HEK293 (cell line): ENCODE results near the gene ARPP19.

ENCODE experiments used
- CTCF ChIP-seq: fragments of 450-650 bp; formaldehyde crosslinking; IDR thresholded peaks from 2 replicates; pipeline ENCODE4 v1.5.1; 2016; ENCODE audit warnings: missing biosample characterization, missing genetic modification characterization
- KLF7 ChIP-seq: fragments of 450-650 bp; formaldehyde crosslinking; IDR thresholded peaks from 2 replicates; pipeline ENCODE4 v1.5.1; 2016; ENCODE audit warnings: missing biosample characterization, missing genetic modification characterization, borderline replicate concordance
- PBX3 ChIP-seq: sonication (generic); formaldehyde crosslinking; IDR thresholded peaks from 2 replicates; pipeline ENCODE4 v1.8.1; 2022; ENCODE audit warnings: mild to moderate bottlenecking, moderate library complexity, missing genetic modification reagents
- YY1 ChIP-seq: fragments of 450-650 bp; formaldehyde crosslinking; IDR thresholded peaks from 2 replicates; pipeline ENCODE4 v1.5.1; 2018; ENCODE audit warnings: missing biosample characterization, missing genetic modification characterization
- ZBTB26 ChIP-seq: fragments of 450-650 bp; formaldehyde crosslinking; optimal IDR thresholded peaks from 2 replicates; pipeline ENCODE3; 2016; ENCODE audit warnings: missing biosample characterization, mild to moderate bottlenecking, missing genetic modification characterization
- ZFP41 ChIP-seq: fragments of 450-650 bp; formaldehyde crosslinking; IDR thresholded peaks from 2 replicates; pipeline ENCODE4 v1.5.1; 2016; ENCODE audit warnings: missing biosample characterization, missing genetic modification characterization, borderline replicate concordance
- ZNF600 ChIP-seq: fragments of 450-650 bp; formaldehyde crosslinking; IDR thresholded peaks from 2 replicates; pipeline ENCODE4 v1.5.1; 2016; ENCODE audit warnings: missing biosample characterization, missing genetic modification characterization
- ZNF704 ChIP-seq: fragments of 450-650 bp; formaldehyde crosslinking; IDR thresholded peaks from 2 replicates; pipeline ENCODE4 v1.5.1; 2016; ENCODE audit warnings: missing biosample characterization, missing genetic modification characterization
- ZNF776 ChIP-seq: fragments of 450-650 bp; formaldehyde crosslinking; IDR thresholded peaks from 2 replicates; pipeline ENCODE4 v1.5.0; 2017; ENCODE audit warnings: missing biosample characterization, missing genetic modification characterization, borderline replicate concordance
- ZNF785 ChIP-seq: fragments of 450-650 bp; formaldehyde crosslinking; IDR thresholded peaks from 2 replicates; pipeline ENCODE4 v1.5.1; 2016; ENCODE audit warnings: missing biosample characterization, missing genetic modification characterization
- ZNF837 ChIP-seq: fragments of 450-650 bp; formaldehyde crosslinking; IDR thresholded peaks from 2 replicates; pipeline ENCODE4 v1.5.1; 2016; ENCODE audit warnings: missing biosample characterization, missing genetic modification characterization

DNA sequence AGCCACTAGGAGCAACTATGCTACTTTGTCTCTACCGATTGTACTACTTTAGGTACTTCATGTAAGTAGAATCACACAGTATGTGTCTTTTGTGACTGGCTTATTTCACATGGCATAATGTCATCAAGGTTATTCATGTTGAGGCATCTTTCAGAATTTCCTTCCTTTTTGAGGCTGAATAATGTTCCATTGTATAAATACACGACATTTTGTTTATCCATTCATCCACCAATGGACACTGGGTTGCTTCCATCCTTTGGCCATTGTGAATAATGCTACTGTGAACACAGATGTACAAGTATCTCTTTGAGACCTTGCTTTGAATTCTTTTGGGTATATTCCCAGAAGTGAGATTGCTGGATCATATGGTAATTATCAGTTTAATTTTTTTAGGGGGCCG, 69.3 kb downstream of the ARPP19 start:
- no peak for TF ChIP-seq YY1 (tag by site-specific recombination)
- TF ChIP-seq ZFP41 = no peak
- no peak for TF ChIP-seq ZNF785 (tag by site-specific recombination)
- TF ChIP-seq CTCF (tag by site-specific recombination) = no peak
- no peak for TF ChIP-seq ZNF837 (tag by site-specific recombination)
- TF ChIP-seq ZNF776 = no peak
- no peak for TF ChIP-seq ZBTB26
- TF ChIP-seq KLF7 (tag by site-specific recombination) = no peak
- no peak for TF ChIP-seq ZNF600 (tag by site-specific recombination)
- TF ChIP-seq PBX3 = no peak
- no peak for TF ChIP-seq ZNF704 (tag by site-specific recombination)
